Measurements from ENCODE around the gene RAG2.

DNA sequence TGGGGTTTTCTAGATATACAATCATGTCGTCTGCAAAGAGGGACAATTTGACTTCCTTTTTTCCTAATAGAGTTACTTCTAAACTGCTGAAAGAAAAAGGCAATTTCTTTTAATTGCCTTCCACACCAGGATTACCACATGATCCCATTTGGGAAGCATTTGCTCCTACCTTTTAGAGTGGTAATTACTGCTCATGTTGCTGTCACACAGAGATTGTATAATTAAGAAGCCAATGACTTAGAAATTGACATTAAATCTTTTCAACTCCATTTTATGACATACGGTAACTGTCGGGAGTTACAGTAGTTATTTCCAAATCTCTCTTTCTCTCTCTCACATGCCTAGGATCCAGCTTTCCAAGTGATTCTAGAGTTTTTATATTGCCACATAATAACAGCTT lies 17.8 kb upstream of the RAG2 start:
- TF ChIP-seq, protein P1, sequence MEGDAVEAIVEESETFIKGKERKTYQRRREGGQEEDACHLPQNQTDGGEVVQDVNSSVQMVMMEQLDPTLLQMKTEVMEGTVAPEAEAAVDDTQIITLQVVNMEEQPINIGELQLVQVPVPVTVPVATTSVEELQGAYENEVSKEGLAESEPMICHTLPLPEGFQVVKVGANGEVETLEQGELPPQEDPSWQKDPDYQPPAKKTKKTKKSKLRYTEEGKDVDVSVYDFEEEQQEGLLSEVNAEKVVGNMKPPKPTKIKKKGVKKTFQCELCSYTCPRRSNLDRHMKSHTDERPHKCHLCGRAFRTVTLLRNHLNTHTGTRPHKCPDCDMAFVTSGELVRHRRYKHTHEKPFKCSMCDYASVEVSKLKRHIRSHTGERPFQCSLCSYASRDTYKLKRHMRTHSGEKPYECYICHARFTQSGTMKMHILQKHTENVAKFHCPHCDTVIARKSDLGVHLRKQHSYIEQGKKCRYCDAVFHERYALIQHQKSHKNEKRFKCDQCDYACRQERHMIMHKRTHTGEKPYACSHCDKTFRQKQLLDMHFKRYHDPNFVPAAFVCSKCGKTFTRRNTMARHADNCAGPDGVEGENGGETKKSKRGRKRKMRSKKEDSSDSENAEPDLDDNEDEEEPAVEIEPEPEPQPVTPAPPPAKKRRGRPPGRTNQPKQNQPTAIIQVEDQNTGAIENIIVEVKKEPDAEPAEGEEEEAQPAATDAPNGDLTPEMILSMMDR (conservative IDR thresholded peaks at IDR 0.05; ENCODE audit: low read length): no peak
- TF ChIP-seq EZH2phosphoT487 (IDR thresholded peaks at IDR 0.05; ENCODE audit: borderline replicate concordance): no peak
